GM23338 (cell line): ENCODE measurements around the gene VPS16. TPM values are rescaled to one million over a fixed set of nuclear protein-coding genes. Genes with fewer than 3 reads are reported as not detected.

Experiments used
- ATAC-seq: fragments of 200-7000 bp; cut with Tn5 transposase; 3 replicates; pipeline ENCODE4 v1.9.1; 2020
- DNase-seq: peaks from one replicate; pipeline ENCODE4 v3.0.0-alpha.2; 2015; ENCODE audit warnings: low spot score
- H2AFZ ChIP-seq: fragments of 200-600 bp; sonication (generic); 2 replicates; pipeline ENCODE4 v1.8.0; 2016; ENCODE audit warnings: antibody characterized with exemption, mild to moderate bottlenecking, moderate library complexity
- H3F3A ChIP-seq: fragments of 200-600 bp; sonication (generic); replicated peaks from 2 replicates; pipeline ENCODE4 v1.8.0; 2017; ENCODE audit warnings: antibody characterized with exemption, mixed run types, low read depth
- H3K27ac ChIP-seq: fragments of 200-600 bp; sonication (generic); 2 replicates; pipeline ENCODE4 v1.6.1; 2016; ENCODE audit warnings: low read depth
- H3K27me3 ChIP-seq: fragments of 200-600 bp; sonication (generic); 2 replicates; pipeline ENCODE4 v1.8.0; 2016; ENCODE audit warnings: mild to moderate bottlenecking, mixed run types, moderate library complexity; ENCODE audit not compliant: insufficient read depth
- H3K36me3 ChIP-seq: fragments of 200-600 bp; sonication (generic); 2 replicates; pipeline ENCODE4 v1.8.0; 2016; ENCODE audit warnings: mild to moderate bottlenecking; ENCODE audit not compliant: insufficient read depth
- H3K4me1 ChIP-seq: fragments of 200-600 bp; sonication (generic); 2 replicates; pipeline ENCODE4 v1.8.0; 2016; ENCODE audit warnings: mild to moderate bottlenecking, moderate library complexity; ENCODE audit not compliant: insufficient read depth
- H3K4me2 ChIP-seq: fragments of 200-600 bp; sonication (generic); 2 replicates; pipeline ENCODE4 v1.7.1; 2017; ENCODE audit warnings: mixed run types
- H3K4me3 ChIP-seq: fragments of 200-600 bp; sonication (generic); 2 replicates; pipeline ENCODE4 v1.6.1; 2016; ENCODE audit warnings: mixed run types
- H3K79me2 ChIP-seq: fragments of 200-600 bp; sonication (generic); replicated peaks from 2 replicates; pipeline ENCODE4 v1.8.0; 2017; ENCODE audit warnings: mild to moderate bottlenecking; ENCODE audit not compliant: insufficient read depth
- H3K9me2 ChIP-seq: fragments of 200-600 bp; sonication (generic); 2 replicates; pipeline ENCODE4 v1.8.0; 2017; ENCODE audit not compliant: insufficient read depth
- H4K20me1 ChIP-seq: fragments of 200-600 bp; sonication (generic); replicated peaks from 2 replicates; pipeline ENCODE4 v1.8.0; 2017; ENCODE audit warnings: mild to moderate bottlenecking; ENCODE audit not compliant: insufficient read depth
- H3K27ac Mint-ChIP-seq: 2 replicates; pipeline ENCODE4 v1.8.0; 2020; ENCODE audit warnings: inconsistent platforms, mild to moderate bottlenecking, moderate library complexity, mixed read lengths
- H3K27me3 Mint-ChIP-seq: 3 replicates; pipeline ENCODE4 v1.8.0; 2022; ENCODE audit warnings: low read depth, mild to moderate bottlenecking, moderate library complexity, mixed read lengths, inconsistent platforms; ENCODE audit not compliant: insufficient read depth, poor library complexity
- H3K36me3 Mint-ChIP-seq: 3 replicates; pipeline ENCODE4 v1.8.0; 2021; ENCODE audit warnings: low read depth, mild to moderate bottlenecking, inconsistent platforms, moderate library complexity, mixed read lengths
- H3K4me1 Mint-ChIP-seq: 3 replicates; pipeline ENCODE4 v1.8.0; 2020; ENCODE audit warnings: mild to moderate bottlenecking, inconsistent platforms, mixed read lengths
- H3K4me3 Mint-ChIP-seq: 3 replicates; pipeline ENCODE4 v1.8.0; 2021; ENCODE audit warnings: moderate library complexity, mild to moderate bottlenecking, inconsistent platforms, mixed read lengths
- H3K9me3 Mint-ChIP-seq: 3 replicates; pipeline ENCODE4 v1.8.0; 2020; ENCODE audit warnings: moderate library complexity, mild to moderate bottlenecking, inconsistent platforms, mixed read lengths
- ETS1 ChIP-seq: IDR thresholded peaks from 2 replicates; pipeline ENCODE4 v1.6.1; 2016; ENCODE audit warnings: antibody characterized with exemption
- JUNB ChIP-seq: IDR thresholded peaks from one replicate; pipeline ENCODE4 v1.6.1; 2016; ENCODE audit warnings: antibody characterized with exemption; ENCODE audit not compliant: unreplicated experiment
- ZNF114 ChIP-seq: fragments of 250-450 bp; sonication (Bioruptor Pico); IDR thresholded peaks from 2 replicates; pipeline ENCODE4 v1.5.0; 2020; ENCODE audit warnings: mild to moderate bottlenecking, moderate library complexity
- polyA plus RNA-seq: library from polyadenylated mRNA; unstranded; fragments of >200 nt; fragmentation: Nextera tagmentation; extraction: Ambion mirVana; gene quantifications from 2 replicates; pipeline ENCODE4 v1.2.1, GENCODE V29; 2016
- total RNA-seq: library from RNA; depleted of rRNA; stranded (reverse); fragments of >200 nt; shearing (Covaris generic); gene quantifications from 2 replicates; pipeline ENCODE4 v1.2.3, GENCODE V29; 2014; rRNA removed
- TF ChIP-seq, protein P1 (sequence below), 2 experiments: fragments of 200-600 bp in 1 of 2; sonication (generic) in 1 of 2; conservative IDR thresholded peaks; 2 replicates each; pipeline versions ENCODE4 v1.5.1 to v1.6.1; 2016 to 2017; ENCODE audit warnings: antibody characterized with exemption in 2 of 2, low read depth in 2 of 2, mild to moderate bottlenecking in 2 of 2, moderate library complexity in 1 of 2

The VPS16 gene
- total and polyA plus RNA-seq, 2 experiments from 2014 or later = 11.2 to 17.7 TPM

GRCh38 chr20:2914160-2914559 is 73.6 kb downstream of the VPS16 start:
- H3K9me3 Mint-ChIP-seq = no peaks in the 10 kb centered on the region
- no peak overlapping the region for H3K27ac Mint-ChIP-seq
- no peak overlapping the region for H3K4me3 Mint-ChIP-seq

More at GRCh38 chr20:2914160-2914559, 73.6 kb downstream of the VPS16 start:
- H3F3A ChIP-seq = no peaks in the 10 kb centered on the region
- TF ChIP-seq JUNB (no peak), ETS1 (no peak), ZNF114 (CRISPR knock-in tag) (no peak)
- TF ChIP-seq, protein P1, sequence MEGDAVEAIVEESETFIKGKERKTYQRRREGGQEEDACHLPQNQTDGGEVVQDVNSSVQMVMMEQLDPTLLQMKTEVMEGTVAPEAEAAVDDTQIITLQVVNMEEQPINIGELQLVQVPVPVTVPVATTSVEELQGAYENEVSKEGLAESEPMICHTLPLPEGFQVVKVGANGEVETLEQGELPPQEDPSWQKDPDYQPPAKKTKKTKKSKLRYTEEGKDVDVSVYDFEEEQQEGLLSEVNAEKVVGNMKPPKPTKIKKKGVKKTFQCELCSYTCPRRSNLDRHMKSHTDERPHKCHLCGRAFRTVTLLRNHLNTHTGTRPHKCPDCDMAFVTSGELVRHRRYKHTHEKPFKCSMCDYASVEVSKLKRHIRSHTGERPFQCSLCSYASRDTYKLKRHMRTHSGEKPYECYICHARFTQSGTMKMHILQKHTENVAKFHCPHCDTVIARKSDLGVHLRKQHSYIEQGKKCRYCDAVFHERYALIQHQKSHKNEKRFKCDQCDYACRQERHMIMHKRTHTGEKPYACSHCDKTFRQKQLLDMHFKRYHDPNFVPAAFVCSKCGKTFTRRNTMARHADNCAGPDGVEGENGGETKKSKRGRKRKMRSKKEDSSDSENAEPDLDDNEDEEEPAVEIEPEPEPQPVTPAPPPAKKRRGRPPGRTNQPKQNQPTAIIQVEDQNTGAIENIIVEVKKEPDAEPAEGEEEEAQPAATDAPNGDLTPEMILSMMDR (conservative IDR thresholded peaks at IDR 0.05; ENCODE audit: low read depth in 2 of 2) = peak; percentile 25 to 62; a peak in 3 of 4 replicates
- no peaks in the 10 kb centered on the region for H3K27me3 ChIP-seq
- no peak overlapping the region for H3K4me2 ChIP-seq
- peaks cover 54% of the 10 kb centered on the region for H3K79me2 ChIP-seq
- no peak for ATAC-seq
- no peak for DNase-seq
- H3K36me3 ChIP-seq = no peaks in the 10 kb centered on the region
- H3K4me1 ChIP-seq = peaks cover 31% of the 10 kb centered on the region
- H3K4me3 ChIP-seq = no peak overlapping the region
- H2AFZ ChIP-seq = no peak overlapping the region
- no peaks in the 10 kb centered on the region for H3K9me2 ChIP-seq
- Mint-ChIP-seq H3K36me3 (peaks cover 8% of the 10 kb centered on the region; the same call in 2 of the 3 replicates), H3K27me3 (peaks cover 4% of the 10 kb centered on the region), H3K4me1 (peaks cover 23% of the 10 kb centered on the region)
- no peaks in the 10 kb centered on the region; the same call in 1 of the 2 replicates for H4K20me1 ChIP-seq
- H3K27ac ChIP-seq = no peak overlapping the region

Other genes with a start within 250 kb of the VPS16 start
- 429 and 447 TPM in 2 replicates for gene NOP56, start 188.1 kb upstream of the VPS16 start, total RNA-seq
- gene NOP56, start 188.1 kb upstream of the VPS16 start, polyA plus RNA-seq = 569 and 576 TPM in 2 replicates
- gene IDH3B, start 176.5 kb upstream of the VPS16 start, total RNA-seq = 126 and 141 TPM in 2 replicates
- gene IDH3B, start 176.5 kb upstream of the VPS16 start, polyA plus RNA-seq = 77.7 and 87.1 TPM in 2 replicates
- gene EBF4, start 148.0 kb upstream of the VPS16 start, total RNA-seq = 0.50 and 0.66 TPM in 2 replicates
- gene EBF4, start 148.0 kb upstream of the VPS16 start, polyA plus RNA-seq = 1.4 and 1.6 TPM in 2 replicates
- gene CPXM1, start 40.1 kb upstream of the VPS16 start, total RNA-seq = 21.5 and 29.3 TPM in 2 replicates
- 15.3 and 17.0 TPM in 2 replicates for gene CPXM1, start 40.1 kb upstream of the VPS16 start, polyA plus RNA-seq
- gene C20orf141, start 25.8 kb upstream of the VPS16 start, total RNA-seq = not detected in 2 replicates
- not detected in 2 replicates for gene C20orf141, start 25.8 kb upstream of the VPS16 start, polyA plus RNA-seq
- gene TMEM239, start 24.4 kb upstream of the VPS16 start, total RNA-seq = not detected in 2 replicates
- gene TMEM239, start 24.4 kb upstream of the VPS16 start, polyA plus RNA-seq = not detected in 2 replicates
- 8.9 and 9.9 TPM in 2 replicates for gene PCED1A, start 90 bp upstream of the VPS16 start, total RNA-seq
- 5.0 and 5.3 TPM in 2 replicates for gene PCED1A, start 90 bp upstream of the VPS16 start, polyA plus RNA-seq
- gene PTPRA, start 32.7 kb downstream of the VPS16 start, total RNA-seq = 37.8 and 43.9 TPM in 2 replicates
- 39.3 and 46.9 TPM in 2 replicates for gene PTPRA, start 32.7 kb downstream of the VPS16 start, polyA plus RNA-seq
- gene GNRH2, start 202.9 kb downstream of the VPS16 start, total RNA-seq = not detected in 2 replicates
- not detected in 2 replicates for gene GNRH2, start 202.9 kb downstream of the VPS16 start, polyA plus RNA-seq
- 103 and 105 TPM in 2 replicates for gene MRPS26, start 205.3 kb downstream of the VPS16 start, total RNA-seq
- 154 and 158 TPM in 2 replicates for gene MRPS26, start 205.3 kb downstream of the VPS16 start, polyA plus RNA-seq
- gene OXT, start 230.9 kb downstream of the VPS16 start, total RNA-seq = not detected in 2 replicates
- gene OXT, start 230.9 kb downstream of the VPS16 start, polyA plus RNA-seq = 1.5 and 3.5 TPM in 2 replicates
- gene AVP, start 244.0 kb downstream of the VPS16 start, total RNA-seq = not detected in 2 replicates
- 0.60 and 1.4 TPM in 2 replicates for gene AVP, start 244.0 kb downstream of the VPS16 start, polyA plus RNA-seq